K562 (cell line): ENCODE data around the gene LCTL. TPM values are rescaled to one million over a fixed set of nuclear protein-coding genes. Genes with fewer than 3 reads are reported as not detected.

ENCODE experiments used
- BACH1 ChIP-seq: fragments of 200-800 bp; sonication (Bioruptor generic); IDR thresholded peaks from 2 replicates; pipeline ENCODE4 v1.6.1; 2016; ENCODE audit warnings: missing genetic modification characterization, missing compliant biosample characterization
- CAMTA2 ChIP-seq: fragments of 250-450 bp; sonication (Bioruptor Pico); conservative IDR thresholded peaks from 2 replicates; pipeline ENCODE4 v1.5.1; 2022
- E2F3 ChIP-seq: fragments of 250-450 bp; sonication (Bioruptor Pico); IDR thresholded peaks from 2 replicates; pipeline ENCODE4 v1.4.0; 2020; ENCODE audit warnings: mild to moderate bottlenecking
- NFE2 ChIP-seq: IDR thresholded peaks from 2 replicates; pipeline ENCODE4 v1.6.1; 2014; ENCODE audit warnings: antibody characterized with exemption, low read depth
- RAD21 ChIP-seq, 2 experiments: fragments of 250-450 bp in 1 of 2; fragments of 450-650 bp in 1 of 2; sonication (Bioruptor Pico) in 1 of 2; formaldehyde crosslinking in 1 of 2; IDR thresholded peaks in 1 of 2; conservative IDR thresholded peaks in 1 of 2; 2 replicates each; pipeline versions ENCODE4 v1.4.0 to v1.8.0; 2020 to 2022; ENCODE audit warnings: mild to moderate bottlenecking in 2 of 2, moderate library complexity in 1 of 2
- TCF7L2 ChIP-seq: fragments of 150-350 bp; IDR thresholded peaks from 2 replicates; pipeline ENCODE4 v1.6.1; 2016; ENCODE audit warnings: low read depth, mild to moderate bottlenecking, low read length, moderate library complexity
- ZC3H11A ChIP-seq: IDR thresholded peaks from 2 replicates; pipeline ENCODE4 v1.6.1; 2012; ENCODE audit warnings: low read depth, low read length, improper control_type of control experiment
- ZNF134 ChIP-seq: fragments of 250-450 bp; sonication (Bioruptor Pico); conservative IDR thresholded peaks from 2 replicates; pipeline ENCODE4 v1.4.0; 2020
- ZNF143 ChIP-seq: sonication (generic); formaldehyde crosslinking; IDR thresholded peaks from 2 replicates; pipeline ENCODE4 v1.9.0; 2022; ENCODE audit warnings: mild to moderate bottlenecking, missing genetic modification reagents
- ZSCAN32 ChIP-seq: fragments of 450-650 bp; formaldehyde crosslinking; IDR thresholded peaks from 2 replicates; pipeline ENCODE4 v1.4.0; 2020; ENCODE audit warnings: mild to moderate bottlenecking, moderate library complexity
- polyA plus RNA-seq, 8 experiments: library from polyadenylated mRNA; depleted of rRNA in 4 of 8; stranded (reverse) in 5 of 8; unstranded in 3 of 8; fragments of >200 nt; fragmentation: Nextera tagmentation in 2 of 8; fragmentation: Illumina TruSeq in 1 of 8; extraction: Ambion mirVana in 2 of 8; extraction: Trizol in 1 of 8; gene quantifications; 2 replicates each; pipeline versions ENCODE4 v1.2.1 to v1.2.3, GENCODE V29; 2011 to 2014; ENCODE audit warnings: inconsistent platforms in 1 of 8, missing spikeins in 1 of 8
- total RNA-seq, 7 experiments: library from RNA; depleted of rRNA in 6 of 7; stranded (reverse); fragments of >200 nt in 6 of 7; fragmentation: Illumina TruSeq in 2 of 7; extraction: Trizol in 2 of 7; gene quantifications; 2 replicates each; pipeline versions ENCODE4 v1.2.1 to v1.2.3, GENCODE V29; 2011 to 2021; ENCODE audit warnings: low replicate concordance in 1 of 7
- TF ChIP-seq, protein P1 (sequence below): fragments of 450-650 bp; formaldehyde crosslinking; IDR thresholded peaks from 2 replicates; pipeline ENCODE4 v1.4.0; 2020; ENCODE audit warnings: mild to moderate bottlenecking, moderate library complexity
- TF ChIP-seq, protein P2 (sequence below): sonication (generic); formaldehyde crosslinking; IDR thresholded peaks from 2 replicates; pipeline ENCODE4 v1.8.1; 2023; ENCODE audit warnings: mild to moderate bottlenecking, missing genetic modification reagents
- TF ChIP-seq, protein P3 (sequence below): fragments of 250-450 bp; sonication (Bioruptor Pico); IDR thresholded peaks from 2 replicates; pipeline ENCODE4 v1.6.1; 2021; ENCODE audit warnings: mild to moderate bottlenecking
- TF ChIP-seq, protein P4 (sequence below): sonication (generic); formaldehyde crosslinking; IDR thresholded peaks from 2 replicates; pipeline ENCODE4 v1.8.1; 2023; ENCODE audit warnings: missing genetic modification reagents, mild to moderate bottlenecking, borderline replicate concordance
- TF ChIP-seq, protein P5 (sequence below): IDR thresholded peaks from 2 replicates; pipeline ENCODE4 v1.6.1; 2012; ENCODE audit warnings: low read depth, low read length, improper control_type of control experiment, borderline replicate concordance
- TF ChIP-seq, protein P6 (sequence below): fragments of 250-450 bp; sonication (Bioruptor Pico); IDR thresholded peaks from 2 replicates; pipeline ENCODE4 v1.4.0; 2020; ENCODE audit warnings: mild to moderate bottlenecking

Gene LCTL
- total and polyA plus RNA-seq, 9 of the 15 experiments (the other 6 are each of a cell fraction or from before 2014, with no cell fraction given) = 0.08 to 0.31 (median 0.17) TPM; not detected in 6

DNA sequence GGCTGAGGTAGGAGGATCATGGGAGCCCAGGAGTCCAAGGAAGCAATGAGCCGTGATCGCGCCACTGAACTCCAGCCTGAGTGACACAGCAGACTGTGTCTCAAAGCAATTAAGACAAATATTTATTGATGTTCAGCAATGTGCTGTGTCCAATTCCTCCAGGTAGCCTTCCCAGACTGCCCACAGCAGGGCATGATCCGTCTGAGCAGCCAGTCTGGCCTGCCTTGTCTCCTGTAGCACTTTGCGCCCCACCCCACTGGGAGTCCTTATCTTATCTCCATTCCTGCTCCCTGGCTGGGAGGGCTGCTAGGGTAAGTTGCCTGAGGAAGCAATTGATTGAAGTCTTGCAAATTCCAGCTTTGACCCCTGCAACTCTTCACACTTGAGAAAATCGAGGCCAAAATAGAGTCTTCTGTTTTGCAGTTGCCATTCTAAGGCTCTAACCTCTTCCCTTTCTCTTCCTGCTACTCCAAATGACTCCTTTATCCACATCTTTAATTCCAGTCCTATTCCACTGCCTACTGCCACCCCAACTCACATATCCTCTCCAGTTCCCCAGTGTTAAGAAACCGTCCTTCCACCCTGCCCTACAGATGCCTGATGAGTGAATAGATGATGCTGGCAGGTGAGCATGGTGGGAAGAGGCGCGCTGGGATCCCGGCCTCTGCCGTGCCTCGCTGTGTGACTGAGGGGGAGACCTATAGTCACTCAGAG is 26.9 kb upstream of the LCTL start (continued):
- TF ChIP-seq, protein P1, sequence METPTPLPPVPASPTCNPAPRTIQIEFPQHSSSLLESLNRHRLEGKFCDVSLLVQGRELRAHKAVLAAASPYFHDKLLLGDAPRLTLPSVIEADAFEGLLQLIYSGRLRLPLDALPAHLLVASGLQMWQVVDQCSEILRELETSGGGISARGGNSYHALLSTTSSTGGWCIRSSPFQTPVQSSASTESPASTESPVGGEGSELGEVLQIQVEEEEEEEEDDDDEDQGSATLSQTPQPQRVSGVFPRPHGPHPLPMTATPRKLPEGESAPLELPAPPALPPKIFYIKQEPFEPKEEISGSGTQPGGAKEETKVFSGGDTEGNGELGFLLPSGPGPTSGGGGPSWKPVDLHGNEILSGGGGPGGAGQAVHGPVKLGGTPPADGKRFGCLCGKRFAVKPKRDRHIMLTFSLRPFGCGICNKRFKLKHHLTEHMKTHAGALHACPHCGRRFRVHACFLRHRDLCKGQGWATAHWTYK = no peak
- TF ChIP-seq TCF7L2 (no peak), CAMTA2 (no peak), ZNF143 (CRISPR knock-in tag) (no peak), ZSCAN32 (CRISPR knock-in tag) (no peak), ZNF134 (CRISPR knock-in tag) (no peak), E2F3 (CRISPR knock-in tag) (no peak), ZC3H11A (no peak), RAD21 (CRISPR knock-in tag; conservative IDR thresholded peaks at IDR 0.05 in 1 of 2, IDR thresholded peaks at IDR 0.05 in 1 of 2) (no peak), NFE2 (no peak), BACH1 (tag) (no peak)
- TF ChIP-seq, protein P2, sequence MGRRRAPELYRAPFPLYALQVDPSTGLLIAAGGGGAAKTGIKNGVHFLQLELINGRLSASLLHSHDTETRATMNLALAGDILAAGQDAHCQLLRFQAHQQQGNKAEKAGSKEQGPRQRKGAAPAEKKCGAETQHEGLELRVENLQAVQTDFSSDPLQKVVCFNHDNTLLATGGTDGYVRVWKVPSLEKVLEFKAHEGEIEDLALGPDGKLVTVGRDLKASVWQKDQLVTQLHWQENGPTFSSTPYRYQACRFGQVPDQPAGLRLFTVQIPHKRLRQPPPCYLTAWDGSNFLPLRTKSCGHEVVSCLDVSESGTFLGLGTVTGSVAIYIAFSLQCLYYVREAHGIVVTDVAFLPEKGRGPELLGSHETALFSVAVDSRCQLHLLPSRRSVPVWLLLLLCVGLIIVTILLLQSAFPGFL = no peak
- TF ChIP-seq, protein P3, sequence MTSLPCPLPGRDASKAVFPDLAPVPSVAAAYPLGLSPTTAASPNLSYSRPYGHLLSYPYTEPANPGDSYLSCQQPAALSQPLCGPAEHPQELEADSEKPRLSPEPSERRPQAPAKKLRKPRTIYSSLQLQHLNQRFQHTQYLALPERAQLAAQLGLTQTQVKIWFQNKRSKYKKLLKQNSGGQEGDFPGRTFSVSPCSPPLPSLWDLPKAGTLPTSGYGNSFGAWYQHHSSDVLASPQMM = no peak
- TF ChIP-seq, protein P4, sequence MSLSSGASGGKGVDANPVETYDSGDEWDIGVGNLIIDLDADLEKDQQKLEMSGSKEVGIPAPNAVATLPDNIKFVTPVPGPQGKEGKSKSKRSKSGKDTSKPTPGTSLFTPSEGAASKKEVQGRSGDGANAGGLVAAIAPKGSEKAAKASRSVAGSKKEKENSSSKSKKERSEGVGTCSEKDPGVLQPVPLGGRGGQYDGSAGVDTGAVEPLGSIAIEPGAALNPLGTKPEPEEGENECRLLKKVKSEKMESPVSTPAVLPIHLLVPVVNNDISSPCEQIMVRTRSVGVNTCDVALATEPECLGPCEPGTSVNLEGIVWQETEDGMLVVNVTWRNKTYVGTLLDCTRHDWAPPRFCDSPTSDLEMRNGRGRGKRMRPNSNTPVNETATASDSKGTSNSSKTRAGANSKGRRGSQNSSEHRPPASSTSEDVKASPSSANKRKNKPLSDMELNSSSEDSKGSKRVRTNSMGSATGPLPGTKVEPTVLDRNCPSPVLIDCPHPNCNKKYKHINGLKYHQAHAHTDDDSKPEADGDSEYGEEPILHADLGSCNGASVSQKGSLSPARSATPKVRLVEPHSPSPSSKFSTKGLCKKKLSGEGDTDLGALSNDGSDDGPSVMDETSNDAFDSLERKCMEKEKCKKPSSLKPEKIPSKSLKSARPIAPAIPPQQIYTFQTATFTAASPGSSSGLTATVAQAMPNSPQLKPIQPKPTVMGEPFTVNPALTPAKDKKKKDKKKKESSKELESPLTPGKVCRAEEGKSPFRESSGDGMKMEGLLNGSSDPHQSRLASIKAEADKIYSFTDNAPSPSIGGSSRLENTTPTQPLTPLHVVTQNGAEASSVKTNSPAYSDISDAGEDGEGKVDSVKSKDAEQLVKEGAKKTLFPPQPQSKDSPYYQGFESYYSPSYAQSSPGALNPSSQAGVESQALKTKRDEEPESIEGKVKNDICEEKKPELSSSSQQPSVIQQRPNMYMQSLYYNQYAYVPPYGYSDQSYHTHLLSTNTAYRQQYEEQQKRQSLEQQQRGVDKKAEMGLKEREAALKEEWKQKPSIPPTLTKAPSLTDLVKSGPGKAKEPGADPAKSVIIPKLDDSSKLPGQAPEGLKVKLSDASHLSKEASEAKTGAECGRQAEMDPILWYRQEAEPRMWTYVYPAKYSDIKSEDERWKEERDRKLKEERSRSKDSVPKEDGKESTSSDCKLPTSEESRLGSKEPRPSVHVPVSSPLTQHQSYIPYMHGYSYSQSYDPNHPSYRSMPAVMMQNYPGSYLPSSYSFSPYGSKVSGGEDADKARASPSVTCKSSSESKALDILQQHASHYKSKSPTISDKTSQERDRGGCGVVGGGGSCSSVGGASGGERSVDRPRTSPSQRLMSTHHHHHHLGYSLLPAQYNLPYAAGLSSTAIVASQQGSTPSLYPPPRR = no peak
- TF ChIP-seq, protein P5, sequence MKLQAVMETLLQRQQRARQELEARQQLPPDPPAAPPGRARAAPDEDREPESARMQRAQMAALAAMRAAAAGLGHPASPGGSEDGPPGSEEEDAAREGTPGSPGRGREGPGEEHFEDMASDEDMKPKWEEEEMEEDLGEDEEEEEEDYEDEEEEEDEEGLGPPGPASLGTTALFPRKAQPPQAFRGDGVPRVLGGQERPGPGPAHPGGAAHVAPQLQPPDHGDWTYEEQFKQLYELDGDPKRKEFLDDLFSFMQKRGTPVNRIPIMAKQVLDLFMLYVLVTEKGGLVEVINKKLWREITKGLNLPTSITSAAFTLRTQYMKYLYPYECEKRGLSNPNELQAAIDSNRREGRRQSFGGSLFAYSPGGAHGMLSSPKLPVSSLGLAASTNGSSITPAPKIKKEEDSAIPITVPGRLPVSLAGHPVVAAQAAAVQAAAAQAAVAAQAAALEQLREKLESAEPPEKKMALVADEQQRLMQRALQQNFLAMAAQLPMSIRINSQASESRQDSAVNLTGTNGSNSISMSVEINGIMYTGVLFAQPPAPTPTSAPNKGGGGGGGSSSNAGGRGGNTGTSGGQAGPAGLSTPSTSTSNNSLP = no peak
- TF ChIP-seq, protein P6, sequence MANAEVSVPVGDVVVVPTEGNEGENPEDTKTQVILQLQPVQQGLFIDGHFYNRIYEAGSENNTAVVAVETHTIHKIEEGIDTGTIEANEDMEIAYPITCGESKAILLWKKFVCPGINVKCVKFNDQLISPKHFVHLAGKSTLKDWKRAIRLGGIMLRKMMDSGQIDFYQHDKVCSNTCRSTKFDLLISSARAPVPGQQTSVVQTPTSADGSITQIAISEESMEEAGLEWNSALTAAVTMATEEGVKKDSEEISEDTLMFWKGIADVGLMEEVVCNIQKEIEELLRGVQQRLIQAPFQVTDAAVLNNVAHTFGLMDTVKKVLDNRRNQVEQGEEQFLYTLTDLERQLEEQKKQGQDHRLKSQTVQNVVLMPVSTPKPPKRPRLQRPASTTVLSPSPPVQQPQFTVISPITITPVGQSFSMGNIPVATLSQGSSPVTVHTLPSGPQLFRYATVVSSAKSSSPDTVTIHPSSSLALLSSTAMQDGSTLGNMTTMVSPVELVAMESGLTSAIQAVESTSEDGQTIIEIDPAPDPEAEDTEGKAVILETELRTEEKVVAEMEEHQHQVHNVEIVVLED = no peak
